ENCODE data around the gene AGAP1.
"Not testable (repeated sequence)": the region's sequence is repeated elsewhere in the genome, so short reads cannot be mapped to it uniquely, and the experiment has no call there.

The AGAP1 gene

GRCh38 chr2:235939471-235939870 is 445.6 kb downstream of the AGAP1 start:
- H3K4me3 ChIP-seq (ENCODE audit: low read depth, low read length), result no peak overlapping the region
- no peak for DNase-seq (ENCODE audit: low read depth)
- TF ChIP-seq CTCF (IDR thresholded peaks at IDR 0.05; ENCODE audit: control insufficient read depth, extremely low read depth, insufficient read depth), result no peak

- no peak for DNase-seq (ENCODE audit: low read depth)
- H3K4me3 ChIP-seq (ENCODE audit: low read depth, low read length), result no peak overlapping the region
- no peak for TF ChIP-seq CTCF (IDR thresholded peaks at IDR 0.05; ENCODE audit: control insufficient read depth, extremely low read depth, insufficient read depth)
Observed at GRCh38 chr2:235940330-235940729, 446.5 kb downstream of the AGAP1 start.

GRCh38 chr2:235944591-235944990 is 450.7 kb downstream of the AGAP1 start:
- no peak for TF ChIP-seq CTCF (IDR thresholded peaks at IDR 0.05; ENCODE audit: control insufficient read depth, extremely low read depth, insufficient read depth)
- DNase-seq (ENCODE audit: low read depth), result no peak
- no peak overlapping the region for H3K4me3 ChIP-seq (ENCODE audit: low read depth, low read length)

GRCh38 chr2:235945608-235946140 is 451.8 kb downstream of the AGAP1 start:
- no peak for DNase-seq (ENCODE audit: low read depth)
- no peak for TF ChIP-seq CTCF (IDR thresholded peaks at IDR 0.05; ENCODE audit: control insufficient read depth, extremely low read depth, insufficient read depth)
- no peak overlapping the region for H3K4me3 ChIP-seq (ENCODE audit: low read depth, low read length)

GRCh38 chr2:235946590-235946989 is 452.7 kb downstream of the AGAP1 start:
- TF ChIP-seq CTCF (IDR thresholded peaks at IDR 0.05; ENCODE audit: control insufficient read depth, extremely low read depth, insufficient read depth), result no peak
- H3K4me3 ChIP-seq (ENCODE audit: low read depth, low read length), result no peak overlapping the region
- no peak for DNase-seq (ENCODE audit: low read depth)

GRCh38 chr2:235947055-235947454 is 453.2 kb downstream of the AGAP1 start:
- H3K4me3 ChIP-seq (ENCODE audit: low read depth, low read length), result not testable (repeated sequence)

GRCh38 chr2:235949567-235950472 is 456.0 kb downstream of the AGAP1 start:
- no peak for TF ChIP-seq CTCF (IDR thresholded peaks at IDR 0.05; ENCODE audit: control insufficient read depth, extremely low read depth, insufficient read depth)
- H3K4me3 ChIP-seq (ENCODE audit: low read depth, low read length), result no peak overlapping the region
- no peak for DNase-seq (ENCODE audit: low read depth)

More at GRCh38 chr2:235947055-235947454, 453.2 kb downstream of the AGAP1 start:
- not testable (repeated sequence) for DNase-seq (ENCODE audit: low read depth)
